WERI-Rb-1 (cell line): Measurements from ENCODE around the gene SLC24A5.

ENCODE experiments used
- DNase-seq: peaks from one replicate; pipeline ENCODE4 v3.0.0-alpha.2; 2020
- H3K27ac ChIP-seq: fragments of 250-450 bp; sonication (Bioruptor Pico); 2 replicates; pipeline ENCODE4 v1.5.1; 2020; ENCODE audit warnings: mild to moderate bottlenecking, moderate library complexity
- H3K27me3 ChIP-seq: fragments of 250-450 bp; sonication (Bioruptor Pico); 2 replicates; pipeline ENCODE4 v1.5.1; 2021; ENCODE audit warnings: mild to moderate bottlenecking, low read depth, moderate library complexity; ENCODE audit not compliant: insufficient read depth, severe bottlenecking
- H3K36me3 ChIP-seq: fragments of 250-450 bp; sonication (Bioruptor Pico); 2 replicates; pipeline ENCODE4 v1.5.1; 2020; ENCODE audit warnings: mild to moderate bottlenecking, moderate library complexity
- H3K4me3 ChIP-seq: 2 replicates; pipeline ENCODE4 v1.5.1; 2011; ENCODE audit warnings: low read depth, mild to moderate bottlenecking, control low read depth, low read length
- H3K9me3 ChIP-seq: fragments of 250-450 bp; sonication (Bioruptor Pico); 2 replicates; pipeline ENCODE4 v1.5.1; 2021; ENCODE audit warnings: mild to moderate bottlenecking, moderate library complexity; ENCODE audit not compliant: severe bottlenecking
- TF ChIP-seq, protein P1 (sequence below): IDR thresholded peaks from 2 replicates; pipeline ENCODE4 v1.5.1; 2011; ENCODE audit warnings: low read depth, mild to moderate bottlenecking, control low read depth, inconsistent platforms, low read length

SLC24A5 gene

DNA sequence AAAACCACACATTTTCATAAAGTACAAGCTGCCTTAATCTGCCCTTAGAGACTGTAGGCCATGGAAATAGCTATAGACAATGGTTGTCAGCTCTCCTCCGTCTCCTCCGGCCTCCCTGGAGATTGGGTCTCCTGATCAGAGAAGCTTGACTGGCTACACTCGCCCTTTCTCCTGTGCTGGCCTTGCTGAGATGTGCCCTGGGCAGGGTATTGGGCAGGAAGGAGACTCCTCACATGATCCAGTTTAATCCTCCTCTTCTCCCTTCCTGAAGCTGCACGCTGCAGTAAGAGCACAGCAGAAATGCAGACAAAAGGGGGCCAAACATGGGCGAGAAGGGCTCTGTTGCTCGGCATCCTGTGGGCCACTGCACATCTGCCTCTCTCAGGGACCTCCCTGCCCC, at the start of gene SLC24A5:
TSS of gene SLC24A5 (plus strand) at position 246 of the 400 bp plus-strand sequence. CDS start at position 301, 55 bp downstream.
- H3K27ac ChIP-seq: no peak within 1 kb of the TSS
- TF ChIP-seq, protein P1, sequence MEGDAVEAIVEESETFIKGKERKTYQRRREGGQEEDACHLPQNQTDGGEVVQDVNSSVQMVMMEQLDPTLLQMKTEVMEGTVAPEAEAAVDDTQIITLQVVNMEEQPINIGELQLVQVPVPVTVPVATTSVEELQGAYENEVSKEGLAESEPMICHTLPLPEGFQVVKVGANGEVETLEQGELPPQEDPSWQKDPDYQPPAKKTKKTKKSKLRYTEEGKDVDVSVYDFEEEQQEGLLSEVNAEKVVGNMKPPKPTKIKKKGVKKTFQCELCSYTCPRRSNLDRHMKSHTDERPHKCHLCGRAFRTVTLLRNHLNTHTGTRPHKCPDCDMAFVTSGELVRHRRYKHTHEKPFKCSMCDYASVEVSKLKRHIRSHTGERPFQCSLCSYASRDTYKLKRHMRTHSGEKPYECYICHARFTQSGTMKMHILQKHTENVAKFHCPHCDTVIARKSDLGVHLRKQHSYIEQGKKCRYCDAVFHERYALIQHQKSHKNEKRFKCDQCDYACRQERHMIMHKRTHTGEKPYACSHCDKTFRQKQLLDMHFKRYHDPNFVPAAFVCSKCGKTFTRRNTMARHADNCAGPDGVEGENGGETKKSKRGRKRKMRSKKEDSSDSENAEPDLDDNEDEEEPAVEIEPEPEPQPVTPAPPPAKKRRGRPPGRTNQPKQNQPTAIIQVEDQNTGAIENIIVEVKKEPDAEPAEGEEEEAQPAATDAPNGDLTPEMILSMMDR: no peak

DNA sequence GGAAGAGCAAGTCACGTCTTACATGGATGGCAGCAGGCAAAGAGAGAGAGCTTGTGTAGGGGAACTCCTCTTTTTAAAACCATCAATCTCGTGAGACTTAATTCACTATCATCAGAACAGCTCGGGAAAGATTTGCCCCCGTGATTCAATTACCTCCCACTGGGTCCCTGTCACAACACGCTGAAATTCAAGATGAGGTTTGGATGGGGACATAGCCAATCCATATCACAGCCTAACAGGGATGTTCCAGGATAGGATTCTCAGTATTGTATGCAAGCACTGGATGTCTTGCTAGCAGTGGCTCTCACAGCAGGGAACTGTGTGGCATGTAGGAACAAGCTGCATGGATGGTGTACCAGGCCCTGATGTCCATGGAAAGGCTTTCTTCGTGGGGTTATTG, 47.8 kb upstream of the SLC24A5 start:
- H3K27me3 ChIP-seq: no peaks in the 10 kb centered on the region
- TF ChIP-seq, protein P1: no peak
- no peaks in the 10 kb centered on the region for H3K36me3 ChIP-seq
- no peak overlapping the region for H3K4me3 ChIP-seq
- no peak for DNase-seq
- H3K9me3 ChIP-seq: peaks cover 5% of the 10 kb centered on the region
- H3K27ac ChIP-seq: no peak overlapping the region

More for the DNA sequence above, at the start of gene SLC24A5:
- H3K9me3 ChIP-seq: no peaks in the 10 kb centered on the region
- peak; percentile 11 for DNase-seq
- H3K36me3 ChIP-seq: no peaks in the 10 kb centered on the region
- no peak within 1 kb of the TSS for H3K4me3 ChIP-seq
- no peaks in the 10 kb centered on the region for H3K27me3 ChIP-seq

DNA sequence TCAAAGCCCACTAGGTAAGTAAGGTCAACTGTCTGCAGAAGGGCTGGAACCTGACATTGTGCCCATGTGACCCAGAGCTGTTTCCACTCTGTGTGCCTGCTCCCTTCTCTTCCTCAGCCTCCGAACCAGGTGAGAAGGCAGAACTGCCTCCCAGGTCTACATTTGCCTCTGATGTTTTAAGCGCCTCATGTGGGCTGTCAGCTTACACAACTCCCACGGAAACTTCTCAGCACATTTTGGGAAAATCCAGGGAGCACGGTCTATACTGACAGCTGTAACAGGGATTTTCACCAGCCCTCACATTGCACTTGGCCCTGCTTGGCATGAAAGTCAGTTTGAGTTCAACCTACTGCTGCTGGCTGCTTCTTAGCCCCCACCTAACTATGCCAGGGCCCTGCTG, 46.9 kb upstream of the SLC24A5 start:
- Histone ChIP-seq H3K27me3 (no peaks in the 10 kb centered on the region), H3K9me3 (peaks cover 5% of the 10 kb centered on the region), H3K36me3 (no peaks in the 10 kb centered on the region), H3K4me3 (no peak overlapping the region), H3K27ac (no peak overlapping the region)
- TF ChIP-seq, protein P1: no peak
- no peak for DNase-seq

DNA sequence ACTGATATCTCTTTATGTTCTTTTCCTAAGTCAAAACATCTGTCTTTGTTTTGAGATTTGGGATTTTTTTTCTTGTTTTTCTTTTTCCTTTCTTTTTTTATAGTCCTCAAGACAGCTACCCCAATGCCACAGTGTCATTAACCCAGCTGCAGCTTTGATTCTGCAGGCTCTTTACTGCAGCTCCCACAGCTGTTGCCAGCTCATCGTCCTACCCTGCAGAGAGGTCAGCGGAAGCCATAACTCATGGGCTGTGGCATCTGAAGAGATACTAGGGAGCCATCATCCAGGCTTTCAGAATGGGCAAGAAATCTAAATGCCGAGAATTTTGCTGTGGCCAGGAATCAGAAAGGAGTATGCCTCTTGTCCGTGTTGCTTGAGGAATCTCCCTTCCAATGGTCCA, 44.3 kb upstream of the SLC24A5 start:
- no peaks in the 10 kb centered on the region for H3K27me3 ChIP-seq
- no peak overlapping the region for H3K27ac ChIP-seq
- H3K9me3 ChIP-seq: peaks cover 2% of the 10 kb centered on the region
- DNase-seq: no peak
- no peak overlapping the region for H3K4me3 ChIP-seq
- TF ChIP-seq, protein P1: no peak
- no peaks in the 10 kb centered on the region for H3K36me3 ChIP-seq

DNA sequence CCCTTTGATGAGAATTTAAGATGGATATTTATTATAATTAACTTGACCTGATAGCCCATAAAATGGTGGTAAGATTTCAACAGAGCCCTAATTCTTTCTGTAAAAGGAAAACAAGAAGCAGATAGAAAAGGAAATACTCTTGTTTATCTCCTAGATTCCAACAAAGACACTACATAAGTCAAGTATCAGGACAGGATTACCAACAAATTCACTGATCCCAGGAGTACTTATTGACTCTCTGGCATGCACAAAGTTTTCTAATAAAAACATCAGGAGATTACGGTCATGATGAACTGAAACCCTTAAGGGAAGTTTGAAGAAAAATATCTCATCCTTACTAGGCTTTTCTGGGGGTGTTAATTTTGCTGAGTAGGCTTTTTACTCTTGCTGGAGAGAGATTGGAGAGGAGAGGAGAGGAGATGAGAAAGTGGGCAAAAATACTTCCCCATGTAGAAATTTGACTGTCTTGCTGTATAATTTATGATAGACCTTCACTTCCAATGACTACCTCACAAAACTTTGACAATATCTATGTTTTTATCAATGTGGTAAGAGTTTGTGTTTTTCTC, 43.1 kb upstream of the SLC24A5 start:
- no peak overlapping the region for H3K4me3 ChIP-seq
- H3K9me3 ChIP-seq: peaks cover 2% of the 10 kb centered on the region
- no peak overlapping the region for H3K27ac ChIP-seq
- no peaks in the 10 kb centered on the region for H3K27me3 ChIP-seq
- no peaks in the 10 kb centered on the region for H3K36me3 ChIP-seq
- TF ChIP-seq, protein P1: no peak
- no peak for DNase-seq
